OCI-LY7 (cell line): ENCODE data around the gene GREB1.

Source experiments
- EZH2phosphoT487 ChIP-seq: fragments of 200-600 bp; sonication (generic); IDR thresholded peaks from 2 replicates; pipeline ENCODE4 v1.6.1; 2018; ENCODE audit warnings: low read depth, borderline replicate concordance, mild to moderate bottlenecking, mixed run types, antibody characterized with exemption, low read length, moderate library complexity, mixed read lengths
- TF ChIP-seq, protein P1 (sequence below): fragments of 200-600 bp; sonication (generic); conservative IDR thresholded peaks from 2 replicates; pipeline ENCODE4 v1.5.1; 2014; ENCODE audit warnings: mild to moderate bottlenecking, antibody characterized with exemption, low read length, moderate library complexity, mixed read lengths

GRCh38 chr2:11492244-11492643, 41.6 kb upstream of the GREB1 start:
- TF ChIP-seq EZH2phosphoT487, result no peak
- TF ChIP-seq, protein P1, sequence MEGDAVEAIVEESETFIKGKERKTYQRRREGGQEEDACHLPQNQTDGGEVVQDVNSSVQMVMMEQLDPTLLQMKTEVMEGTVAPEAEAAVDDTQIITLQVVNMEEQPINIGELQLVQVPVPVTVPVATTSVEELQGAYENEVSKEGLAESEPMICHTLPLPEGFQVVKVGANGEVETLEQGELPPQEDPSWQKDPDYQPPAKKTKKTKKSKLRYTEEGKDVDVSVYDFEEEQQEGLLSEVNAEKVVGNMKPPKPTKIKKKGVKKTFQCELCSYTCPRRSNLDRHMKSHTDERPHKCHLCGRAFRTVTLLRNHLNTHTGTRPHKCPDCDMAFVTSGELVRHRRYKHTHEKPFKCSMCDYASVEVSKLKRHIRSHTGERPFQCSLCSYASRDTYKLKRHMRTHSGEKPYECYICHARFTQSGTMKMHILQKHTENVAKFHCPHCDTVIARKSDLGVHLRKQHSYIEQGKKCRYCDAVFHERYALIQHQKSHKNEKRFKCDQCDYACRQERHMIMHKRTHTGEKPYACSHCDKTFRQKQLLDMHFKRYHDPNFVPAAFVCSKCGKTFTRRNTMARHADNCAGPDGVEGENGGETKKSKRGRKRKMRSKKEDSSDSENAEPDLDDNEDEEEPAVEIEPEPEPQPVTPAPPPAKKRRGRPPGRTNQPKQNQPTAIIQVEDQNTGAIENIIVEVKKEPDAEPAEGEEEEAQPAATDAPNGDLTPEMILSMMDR, result no peak
